Measurements from ENCODE around the gene GPRIN1.
A peak's percentile ranks its signal among the peaks of the same experiment; 100 is the strongest.
"Not testable (repeated sequence)": the region's sequence is repeated elsewhere in the genome, so short reads cannot be mapped to it uniquely, and the experiment has no call there.

Gene GPRIN1

DNA sequence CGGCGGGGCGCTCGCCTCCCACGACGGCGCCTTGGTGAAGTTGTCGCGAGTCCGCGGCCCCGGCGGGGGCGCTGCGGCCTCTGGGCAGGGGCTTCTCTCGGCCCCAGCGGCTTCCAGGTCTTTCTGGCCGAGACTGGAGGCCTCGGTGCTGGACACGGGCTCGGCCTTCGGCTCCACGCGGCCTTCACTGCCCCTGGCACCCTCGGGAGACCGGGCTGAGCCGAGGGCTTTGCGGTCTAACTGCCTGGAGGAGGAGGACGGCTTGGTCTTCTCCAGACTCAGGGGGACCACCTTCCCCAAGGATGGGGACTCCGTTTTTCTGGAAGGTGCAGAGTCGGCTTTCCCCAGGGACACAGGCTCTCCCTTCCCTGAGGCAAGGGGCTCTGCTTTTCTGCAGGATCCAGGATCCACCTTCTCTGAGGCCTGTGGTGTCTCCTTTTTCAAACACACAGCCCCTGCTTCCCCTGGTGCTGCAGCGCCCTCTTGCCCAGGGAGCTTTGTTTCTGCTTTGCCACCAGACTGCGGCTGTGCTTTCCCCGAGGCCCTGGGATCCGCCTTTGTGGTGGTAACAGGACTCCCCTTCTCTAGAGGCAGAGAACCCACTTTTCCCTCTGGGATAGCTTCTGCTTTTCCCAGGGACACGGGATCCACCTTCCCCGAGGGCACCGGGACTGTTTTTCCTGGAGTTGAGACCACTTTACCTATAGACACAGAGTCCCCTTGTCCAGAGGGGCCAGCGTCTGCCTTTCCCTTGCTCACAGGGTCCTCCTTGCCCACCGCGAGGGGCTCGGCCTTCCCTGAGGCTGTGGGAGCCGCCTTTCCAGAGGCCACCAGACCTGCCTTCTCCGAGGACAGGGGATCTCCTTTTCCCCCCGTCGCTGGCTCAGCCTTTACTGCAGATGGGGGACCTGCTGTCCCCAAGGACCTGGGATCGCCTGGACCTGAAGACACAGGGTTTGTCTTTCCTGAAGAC is 12.3 kb downstream of the GPRIN1 start:
- DNase-seq (ENCODE audit: low read depth): no peak

DNA sequence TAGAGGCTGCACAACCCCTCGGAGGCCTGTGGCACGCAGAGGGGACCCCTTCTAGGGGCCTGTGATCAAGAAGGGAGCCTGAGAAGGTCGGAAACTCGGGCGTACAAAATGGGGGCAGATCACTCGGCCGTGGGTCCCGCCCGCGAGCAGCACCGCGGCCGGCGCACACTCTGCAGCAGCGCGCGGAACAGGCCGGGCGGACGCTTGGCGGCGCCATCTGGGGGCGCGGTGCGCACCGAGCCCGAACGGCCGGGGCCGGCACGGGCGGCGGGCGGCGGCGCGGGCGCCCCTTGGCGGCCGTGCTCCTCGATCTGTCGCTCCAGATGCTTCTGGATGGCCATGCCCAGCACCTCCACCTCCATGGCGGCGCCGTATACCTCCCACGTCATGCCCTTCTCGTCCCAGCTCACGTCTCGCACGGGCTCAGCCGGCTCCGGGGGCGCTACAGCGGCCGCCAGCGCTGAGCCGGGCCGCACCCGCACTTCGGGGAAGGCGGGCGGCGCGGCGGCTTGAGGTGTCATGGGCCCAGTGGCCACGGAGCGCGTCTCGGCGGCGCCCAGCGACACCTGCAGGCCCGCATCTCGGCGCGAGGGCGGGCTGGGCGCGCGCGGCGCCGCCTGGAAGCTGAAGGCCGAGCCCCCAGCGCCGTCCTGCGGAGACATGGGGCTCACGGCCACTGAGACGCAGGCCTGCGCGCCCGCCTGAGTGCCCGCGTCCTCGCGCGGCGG is 13.1 kb downstream of the GPRIN1 start:
- peak; percentile 45 for DNase-seq (ENCODE audit: low read depth)

DNA sequence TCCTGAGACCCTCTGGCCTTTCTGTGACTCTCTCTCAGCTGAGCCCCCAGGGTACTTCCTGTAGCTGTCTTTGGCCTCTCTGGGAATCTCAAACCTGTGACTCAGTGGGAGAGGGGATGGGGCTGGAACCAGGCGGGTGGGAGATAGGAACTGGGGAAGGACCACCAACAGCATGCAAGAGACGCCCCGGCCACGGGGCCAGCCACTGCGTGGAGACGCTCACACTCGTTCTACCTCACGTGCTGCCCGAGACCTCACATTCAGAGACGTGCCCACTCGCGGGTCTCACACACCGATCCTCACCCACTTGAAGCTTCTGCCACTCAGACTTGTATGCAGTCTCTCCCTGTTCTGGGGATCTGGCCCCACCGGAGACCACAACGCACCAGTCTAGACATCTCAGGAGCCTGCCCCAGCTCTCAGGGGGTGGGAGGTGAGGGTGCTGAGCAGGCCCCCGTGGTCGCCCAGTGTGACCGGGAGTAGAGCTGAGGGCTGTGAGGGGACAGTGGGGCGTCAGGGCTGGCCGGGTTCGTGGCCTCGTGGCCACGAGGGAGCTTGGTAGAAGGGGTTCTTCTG is 13.8 kb downstream of the GPRIN1 start:
- DNase-seq (ENCODE audit: low read depth): no peak

DNA sequence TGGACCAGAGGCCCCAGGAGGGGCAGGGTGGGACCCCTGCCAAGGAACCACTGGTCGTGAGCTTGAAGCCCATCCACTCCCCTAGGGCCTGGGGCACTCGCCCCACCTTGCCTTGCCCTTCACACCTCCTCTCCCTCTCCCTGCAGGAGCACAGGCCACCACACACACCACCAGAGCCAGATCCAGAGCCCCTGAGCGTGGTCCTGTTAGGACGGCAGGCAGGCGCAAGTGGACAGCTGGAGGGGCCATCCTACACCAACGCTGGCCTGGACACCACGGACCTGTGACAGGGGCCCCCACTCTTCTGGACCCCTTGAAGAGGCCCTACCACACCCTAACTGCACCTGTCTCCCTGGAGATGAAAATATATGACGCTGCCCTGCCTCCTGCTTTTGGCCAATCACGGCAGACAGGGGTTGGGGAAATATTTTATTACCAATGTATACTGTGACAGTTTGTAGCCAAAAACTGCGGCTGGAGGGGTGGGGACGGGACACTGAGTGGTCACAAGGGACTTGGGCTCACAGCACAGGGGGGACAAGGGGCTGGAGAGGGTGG is 14.5 kb downstream of the GPRIN1 start:
- DNase-seq (ENCODE audit: low read depth): no peak

DNA sequence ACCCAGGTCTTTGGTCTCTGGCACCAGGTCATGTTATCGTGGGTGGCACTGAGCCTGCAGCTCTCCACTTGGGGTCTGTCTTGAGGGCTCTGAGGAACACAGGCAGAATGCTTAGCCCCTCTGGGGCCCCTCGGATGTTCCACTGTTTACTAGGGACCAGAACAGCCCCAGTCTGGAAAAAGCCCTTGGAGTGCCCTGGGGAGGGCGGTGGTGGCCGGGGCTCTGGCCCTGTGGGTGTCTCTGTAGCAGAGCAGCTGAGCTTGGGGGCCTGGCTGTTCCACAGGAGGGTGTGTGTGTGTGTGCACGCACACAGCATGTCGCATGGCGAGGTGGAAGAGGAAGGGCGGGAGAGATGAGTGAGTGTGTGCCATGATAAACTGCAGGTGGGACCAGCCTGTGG is 15.4 kb downstream of the GPRIN1 start:
- DNase-seq (ENCODE audit: low read depth): no peak

DNA sequence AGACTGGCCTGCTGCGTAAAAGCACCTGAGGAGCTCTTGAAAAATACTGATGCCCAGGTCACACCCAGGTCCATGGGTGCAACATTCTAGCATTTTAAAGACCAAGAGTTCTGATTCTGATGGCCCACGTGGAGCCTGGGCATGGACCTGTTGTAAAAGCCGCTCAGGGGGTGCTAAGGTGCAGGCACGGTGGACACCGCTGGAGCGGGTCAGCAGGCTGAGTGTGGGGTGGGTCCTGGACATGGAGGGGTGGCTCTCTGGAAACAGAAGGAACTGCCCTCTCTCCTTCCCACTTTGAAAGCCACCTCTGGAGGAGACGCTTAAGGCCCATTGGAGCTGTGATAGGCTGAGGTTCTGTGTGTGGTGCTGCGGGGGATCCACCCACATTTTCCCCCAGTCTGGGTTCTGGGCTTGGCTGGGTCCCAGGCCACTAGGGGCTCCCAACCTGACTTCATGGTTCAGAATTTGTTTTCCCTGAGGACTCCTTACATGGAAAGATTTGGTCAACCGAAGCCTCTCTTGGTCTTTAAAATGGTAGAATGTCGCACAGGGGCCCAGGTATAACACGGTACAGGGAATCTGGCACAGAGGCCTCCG is 16.6 kb downstream of the GPRIN1 start:
- no peak for DNase-seq (ENCODE audit: low read depth)

DNA sequence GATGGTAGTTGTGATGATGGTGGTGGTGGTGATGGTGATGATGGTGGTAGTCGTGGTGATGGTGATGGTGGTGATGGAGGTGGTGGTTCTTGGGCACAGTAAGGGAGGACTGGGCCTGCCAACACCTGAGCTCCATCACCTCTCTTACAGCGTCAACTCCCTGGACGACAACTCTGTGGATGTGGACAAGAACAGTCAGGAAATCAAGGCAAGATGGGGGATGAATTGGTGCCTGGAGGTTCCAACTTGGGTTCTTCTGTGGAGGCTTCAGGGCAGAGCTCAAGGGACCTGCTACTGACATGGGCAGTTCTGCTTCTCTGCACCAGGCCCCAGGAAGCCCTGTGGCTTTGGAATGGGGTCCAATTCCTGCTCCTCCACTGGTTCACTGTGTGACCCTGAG is 17.4 kb downstream of the GPRIN1 start:
- DNase-seq (ENCODE audit: low read depth): no peak

DNA sequence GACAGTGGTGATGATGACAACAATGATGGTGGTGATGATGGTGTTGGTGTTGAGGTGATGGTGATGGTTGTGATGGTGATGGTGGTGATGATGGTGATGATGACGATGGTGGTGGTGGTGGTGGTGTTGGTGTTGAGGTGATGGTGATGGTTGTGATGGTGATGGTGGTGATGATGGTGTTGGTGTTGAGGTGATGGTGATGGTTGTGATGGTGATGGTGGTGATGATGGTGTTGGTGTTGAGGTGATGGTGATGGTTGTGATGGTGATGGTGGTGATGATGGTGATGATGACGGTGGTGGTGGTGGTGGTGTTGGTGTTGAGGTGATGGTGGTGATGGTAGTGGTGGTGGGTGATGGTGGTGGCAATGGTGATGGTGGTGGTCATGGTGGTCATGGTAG is 18.3 kb downstream of the GPRIN1 start:
- DNase-seq (ENCODE audit: low read depth): not testable (repeated sequence)

DNA sequence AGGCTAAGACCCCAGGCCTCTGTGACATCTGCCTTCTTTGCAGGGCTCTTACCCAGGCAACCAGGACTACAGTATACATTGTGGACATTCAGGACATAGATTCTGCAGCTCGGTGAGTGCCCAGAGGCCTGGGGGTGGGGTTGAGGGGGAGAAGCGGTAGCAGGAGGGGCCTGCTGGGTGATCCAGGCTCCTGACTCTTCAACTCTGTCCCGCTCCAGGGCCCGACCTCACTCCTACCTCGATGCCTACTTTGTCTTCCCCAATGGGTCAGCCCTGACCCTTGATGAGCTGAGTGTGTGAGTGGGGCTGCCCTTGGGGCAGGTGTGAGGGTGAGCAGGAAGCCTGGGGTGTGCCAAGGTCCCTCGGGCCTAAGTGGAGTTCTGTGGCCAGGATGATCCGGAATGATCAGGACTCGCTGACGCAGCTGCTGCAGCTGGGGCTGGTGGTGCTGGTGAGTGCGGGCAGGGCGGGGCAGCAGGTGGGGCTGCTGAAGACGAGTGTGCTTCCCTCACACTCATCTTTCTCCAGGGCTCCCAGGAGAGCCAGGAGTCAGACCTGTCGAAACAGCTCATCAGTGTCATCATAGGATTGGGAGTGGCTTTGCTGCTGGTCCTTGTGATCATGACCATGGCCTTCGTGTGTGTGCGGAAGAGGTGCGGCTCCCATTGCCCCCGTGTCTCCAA is 19.8 kb downstream of the GPRIN1 start:
- DNase-seq (ENCODE audit: low read depth): no peak

DNA sequence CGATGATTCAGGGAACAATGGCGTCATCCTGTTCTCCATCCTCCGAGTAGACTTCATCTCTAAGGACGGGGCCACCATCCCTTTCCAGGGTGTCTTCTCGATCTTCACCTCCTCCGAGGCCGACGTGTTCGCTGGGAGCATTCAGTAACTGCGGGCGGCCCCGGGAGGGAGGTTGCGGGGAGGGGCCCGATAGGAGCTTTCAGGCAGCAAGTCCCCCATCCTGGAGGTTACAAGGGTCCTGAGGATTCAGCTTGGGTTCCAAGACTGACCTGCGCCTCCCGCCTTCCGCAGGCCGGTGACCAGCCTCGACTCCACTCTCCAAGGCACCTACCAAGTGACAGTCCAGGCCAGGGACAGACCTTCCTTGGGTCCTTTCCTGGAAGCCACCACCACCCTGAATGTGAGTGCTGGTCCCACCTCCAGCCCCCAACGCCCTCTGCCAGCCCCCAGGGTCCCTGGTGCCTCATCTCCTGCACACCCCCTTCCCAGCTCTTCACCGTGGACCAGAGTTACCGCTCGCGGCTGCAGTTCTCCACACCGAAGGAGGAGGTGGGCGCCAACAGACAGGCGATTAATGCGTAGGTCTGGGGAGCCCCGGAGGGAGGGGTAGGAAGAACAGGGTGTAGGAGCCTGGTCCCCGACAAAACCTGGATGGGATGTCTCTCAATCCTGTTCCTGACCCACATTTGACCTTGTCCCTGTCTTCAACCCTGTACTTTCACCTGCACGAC is 20.8 kb downstream of the GPRIN1 start:
- DNase-seq (ENCODE audit: low read depth): no peak

DNA sequence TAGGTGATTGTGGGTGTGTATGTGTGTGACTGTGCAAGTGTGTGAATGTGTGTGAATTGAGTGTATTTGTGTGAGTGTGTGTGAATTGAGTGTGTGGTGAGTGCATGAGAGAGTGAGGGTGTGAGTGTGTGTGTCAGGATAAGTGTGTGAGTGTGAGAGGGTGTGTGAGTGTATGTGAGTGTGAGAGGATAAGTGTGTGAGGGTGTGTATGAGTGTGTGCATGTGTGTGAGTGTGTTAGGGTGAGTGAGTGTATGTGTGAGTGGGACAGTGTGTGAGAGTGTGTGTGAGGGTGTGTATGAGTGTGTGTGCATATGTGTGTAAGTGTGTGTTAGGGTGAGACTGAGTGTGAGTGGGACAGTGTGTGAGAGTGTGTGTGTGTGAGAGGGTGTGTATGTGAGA is 21.7 kb downstream of the GPRIN1 start:
- DNase-seq (ENCODE audit: low read depth): no peak

DNA sequence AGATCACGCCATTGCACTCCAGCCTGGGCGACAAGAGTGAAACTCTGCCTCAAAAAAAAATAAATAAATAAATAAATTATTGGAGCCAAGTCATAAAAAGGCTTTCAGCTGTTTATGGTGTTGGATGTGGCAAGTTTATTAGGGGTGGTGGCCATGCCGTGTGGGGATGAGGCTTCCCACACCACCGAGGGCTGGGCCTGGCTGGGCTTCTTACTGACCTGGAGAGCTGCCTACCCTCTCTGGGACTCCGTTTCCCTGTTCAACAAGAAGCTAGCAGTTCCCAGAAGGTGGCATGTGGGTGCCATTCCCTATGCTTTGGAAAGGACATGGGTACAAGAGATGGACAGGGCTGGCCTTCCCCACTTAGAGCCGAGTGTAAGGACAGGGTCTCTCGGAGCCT is 22.6 kb downstream of the GPRIN1 start:
- DNase-seq (ENCODE audit: low read depth): no peak

DNA sequence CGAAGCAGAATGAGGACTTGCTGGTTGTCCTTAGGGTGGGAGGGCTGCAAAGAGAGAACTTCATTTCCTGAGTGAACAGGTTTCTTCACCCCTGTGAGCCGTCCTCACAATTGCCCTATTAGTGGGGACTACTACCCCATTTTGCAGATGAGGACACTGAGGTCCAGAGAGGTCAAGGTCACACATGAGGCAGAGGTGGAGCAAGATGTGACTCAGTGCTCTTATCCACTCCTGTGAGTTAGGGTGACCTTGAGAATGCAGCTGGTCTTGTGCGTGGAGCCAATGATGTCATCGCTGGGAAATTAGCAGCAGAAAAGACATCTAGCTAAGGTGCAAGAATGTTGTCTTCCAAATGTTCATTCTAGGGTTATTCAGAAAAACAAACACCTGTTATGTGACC is 26.9 kb downstream of the GPRIN1 start:
- no peak for DNase-seq (ENCODE audit: low read depth)

DNA sequence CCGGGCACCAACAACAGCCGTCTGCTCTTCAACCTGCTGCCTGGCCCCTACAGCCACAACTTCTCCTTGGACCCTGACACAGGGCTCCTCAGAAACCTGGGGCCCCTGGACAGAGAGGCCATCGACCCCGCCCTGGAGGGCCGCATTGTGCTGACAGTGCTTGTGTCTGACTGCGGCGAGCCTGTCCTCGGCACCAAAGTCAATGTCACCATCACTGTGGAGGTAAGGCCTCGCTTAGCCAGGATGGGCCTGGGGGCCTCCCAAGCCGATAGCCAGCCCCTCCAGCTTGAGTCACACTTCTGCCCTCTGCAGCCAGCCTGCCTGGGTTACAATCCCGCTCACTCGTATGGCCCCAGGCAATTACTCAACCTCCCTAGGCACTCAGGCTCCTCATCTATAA is 28.6 kb downstream of the GPRIN1 start:
- no peak for DNase-seq (ENCODE audit: low read depth)

DNA sequence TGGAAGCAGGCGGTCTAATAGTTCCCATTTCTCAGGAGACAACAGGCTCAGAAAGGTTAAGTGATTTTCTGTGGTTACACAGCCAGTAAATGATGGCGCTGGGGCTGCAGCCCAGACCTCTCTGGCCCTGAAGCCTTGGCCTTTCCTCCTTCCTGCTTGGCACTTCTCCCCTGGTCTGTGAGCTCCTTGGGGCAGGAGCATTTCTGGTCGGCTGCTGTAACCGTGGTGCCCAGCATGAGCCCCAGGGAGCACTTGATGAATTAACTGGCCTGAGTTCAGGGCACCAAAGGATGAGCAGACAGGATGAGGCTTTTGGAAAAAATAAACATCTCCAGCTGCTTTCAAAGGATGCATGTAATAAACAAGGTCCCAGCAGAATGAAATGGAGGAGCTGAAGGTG is 30.6 kb downstream of the GPRIN1 start:
- DNase-seq (ENCODE audit: low read depth): no peak

DNA sequence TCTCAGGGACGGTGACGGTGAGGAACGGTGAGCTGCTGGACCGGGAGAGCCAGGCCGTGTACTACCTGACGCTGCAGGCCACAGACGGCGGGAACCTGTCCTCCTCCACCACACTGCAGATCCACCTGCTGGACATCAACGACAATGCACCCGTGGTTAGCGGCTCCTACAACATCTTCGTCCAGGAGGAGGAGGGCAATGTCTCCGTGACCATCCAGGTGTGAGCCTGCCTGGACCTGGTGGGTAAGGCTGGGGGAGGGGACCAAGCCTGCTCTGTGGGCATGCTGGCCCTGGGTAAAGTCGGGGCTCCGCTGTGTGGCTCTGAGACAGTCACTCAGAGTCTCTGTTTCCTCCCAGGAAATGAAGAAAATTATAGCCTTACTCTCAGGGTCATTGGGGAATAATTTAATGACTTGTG is 31.6 kb downstream of the GPRIN1 start:
- DNase-seq (ENCODE audit: low read depth): peak; percentile 19

DNA sequence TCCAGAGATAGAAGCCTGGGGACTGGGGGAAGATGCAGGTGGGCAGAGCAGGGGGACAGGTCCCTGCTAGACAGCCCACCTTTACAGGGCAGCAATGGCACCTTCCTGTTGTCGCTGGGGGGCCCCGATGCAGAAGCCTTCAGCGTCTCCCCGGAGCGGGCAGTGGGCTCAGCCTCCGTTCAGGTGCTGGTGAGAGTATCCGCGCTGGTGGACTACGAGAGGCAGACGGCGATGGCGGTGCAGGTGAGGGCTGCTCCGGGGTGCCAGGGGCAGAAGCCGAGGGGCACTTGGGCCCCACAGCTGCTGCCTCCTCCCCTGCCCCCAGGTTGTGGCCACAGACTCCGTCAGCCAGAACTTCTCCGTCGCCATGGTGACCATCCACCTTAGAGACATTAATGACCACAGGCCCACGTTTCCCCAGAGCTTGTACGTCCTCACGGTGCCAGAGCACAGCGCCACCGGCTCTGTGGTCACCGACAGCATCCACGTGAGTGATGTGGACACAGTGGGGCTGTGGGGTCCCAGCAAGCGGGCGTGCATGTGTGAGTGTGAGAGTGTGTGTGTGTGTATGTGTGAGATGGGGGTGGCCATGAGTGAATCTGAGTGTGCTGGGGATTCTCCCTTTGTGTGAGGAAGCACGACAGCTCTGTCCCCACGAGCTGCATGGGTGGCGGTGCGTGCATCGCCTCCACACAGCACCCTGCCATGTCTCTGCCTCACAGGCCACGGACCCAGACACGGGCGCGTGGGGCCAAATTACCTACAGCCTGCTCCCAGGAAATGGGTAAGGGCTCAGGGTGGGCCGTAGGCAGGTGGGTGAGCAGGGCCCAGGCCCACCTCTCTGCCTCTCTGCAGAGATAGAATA is 32.4 kb downstream of the GPRIN1 start:
- no peak for DNase-seq (ENCODE audit: low read depth)

DNA sequence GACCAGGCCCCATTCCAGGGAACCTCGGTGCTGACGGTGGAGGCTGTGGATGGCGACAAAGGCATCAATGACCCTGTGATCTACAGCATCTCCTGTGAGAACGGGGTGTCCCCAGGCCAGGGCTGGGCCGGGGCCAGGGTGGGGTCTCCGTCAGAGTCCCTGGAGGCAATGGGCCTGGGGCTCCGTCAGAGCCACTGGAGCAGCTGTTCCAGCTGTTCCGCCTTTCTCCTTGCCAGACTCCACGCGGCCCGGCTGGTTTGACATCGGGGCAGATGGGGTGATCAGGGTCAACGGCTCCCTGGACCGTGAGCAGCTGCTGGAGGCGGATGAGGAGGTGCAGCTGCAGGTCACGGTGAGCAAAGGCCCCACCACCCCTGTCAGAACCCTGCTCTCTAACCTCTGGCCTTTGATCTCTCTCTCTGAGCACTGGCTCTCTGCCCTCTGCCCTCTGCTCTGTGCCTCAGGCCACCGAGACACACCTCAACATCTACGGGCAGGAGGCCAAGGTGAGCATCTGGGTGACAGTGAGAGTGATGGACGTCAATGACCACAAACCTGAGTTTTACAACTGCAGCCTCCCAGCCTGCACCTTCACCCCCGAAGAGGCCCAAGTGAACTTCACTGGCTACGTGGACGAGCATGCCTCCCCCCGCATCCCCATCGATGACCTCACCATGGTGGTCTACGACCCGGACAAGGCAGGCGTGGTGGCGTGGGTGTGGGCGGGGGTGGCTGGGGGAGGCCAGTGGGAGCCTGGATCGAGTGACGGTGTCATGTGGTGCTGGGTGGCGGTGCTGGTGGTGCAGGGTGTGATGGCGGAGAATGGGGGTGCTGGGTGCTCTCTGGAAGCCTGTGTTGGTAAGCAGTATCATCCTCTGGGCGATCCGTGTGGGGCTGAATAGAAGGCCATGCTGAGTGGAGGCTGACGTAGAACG is 34.2 kb downstream of the GPRIN1 start:
- DNase-seq (ENCODE audit: low read depth): no peak

DNA sequence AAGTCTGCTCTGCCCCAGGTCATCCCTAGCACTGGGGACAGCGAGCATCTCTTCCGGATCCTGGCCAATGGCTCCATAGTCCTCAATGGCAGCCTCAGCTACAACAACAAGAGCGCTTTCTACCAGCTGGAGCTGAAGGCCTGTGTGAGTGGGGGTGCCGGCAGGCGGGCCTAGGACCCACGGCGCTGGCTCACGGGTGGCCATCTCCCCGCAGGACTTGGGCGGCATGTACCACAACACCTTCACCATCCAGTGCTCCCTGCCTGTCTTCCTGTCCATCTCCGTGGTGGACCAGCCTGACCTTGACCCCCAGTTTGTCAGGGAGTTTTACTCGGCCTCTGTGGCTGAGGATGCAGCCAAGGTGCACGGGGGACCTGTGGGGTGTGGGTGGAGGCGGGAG is 34.9 kb downstream of the GPRIN1 start:
- DNase-seq (ENCODE audit: low read depth): no peak
